ENCODE results near the gene PPP1R10.
"Not testable (repeated sequence)": the region's sequence is repeated elsewhere in the genome, so short reads cannot be mapped to it uniquely, and the experiment has no call there.

Gene PPP1R10

DNA sequence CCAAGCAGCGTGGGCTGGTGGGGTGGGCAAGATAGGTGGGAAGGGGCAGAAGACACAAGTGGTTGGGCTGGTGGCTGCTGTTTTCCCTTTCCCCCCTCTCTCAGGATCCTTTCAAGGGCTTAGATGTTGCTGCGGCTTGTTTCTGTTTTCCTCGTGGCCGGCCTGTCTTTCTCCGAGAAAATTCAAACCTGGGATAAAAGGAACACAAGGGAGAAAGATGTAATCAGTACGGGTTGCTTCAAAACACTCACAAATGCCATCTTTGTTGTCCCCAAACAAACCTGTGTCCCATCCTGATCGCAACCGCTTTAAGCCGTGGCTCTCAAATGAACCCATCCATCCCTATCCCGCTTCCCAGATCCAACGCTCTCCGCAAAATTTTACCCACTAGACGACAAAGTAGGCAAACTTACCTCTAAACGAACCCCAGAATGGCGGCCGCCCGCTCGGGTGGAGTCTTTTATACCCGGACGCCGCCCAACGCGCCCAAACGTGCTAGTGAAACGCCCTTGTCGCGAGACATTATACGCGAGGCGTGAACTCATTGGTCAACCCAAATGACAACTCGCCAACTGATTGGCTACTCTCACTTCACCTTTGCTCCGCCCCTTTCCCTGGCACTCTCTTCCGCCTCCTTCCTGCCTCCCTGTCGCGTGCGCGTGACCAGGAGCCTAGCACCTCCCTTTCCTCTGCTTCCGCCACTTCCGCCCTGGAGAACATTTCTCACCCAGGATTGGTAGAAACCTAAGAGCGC is at the start of gene PPP1R10:
Gene PPP1R10, minus strand, starts transcription at position 433 of the 754 bp plus-strand sequence. CDS start 7,299 bp downstream, outside the sequence.
- peak; percentile 98 for DNase-seq (ENCODE audit: low read depth, low spot score)

DNA sequence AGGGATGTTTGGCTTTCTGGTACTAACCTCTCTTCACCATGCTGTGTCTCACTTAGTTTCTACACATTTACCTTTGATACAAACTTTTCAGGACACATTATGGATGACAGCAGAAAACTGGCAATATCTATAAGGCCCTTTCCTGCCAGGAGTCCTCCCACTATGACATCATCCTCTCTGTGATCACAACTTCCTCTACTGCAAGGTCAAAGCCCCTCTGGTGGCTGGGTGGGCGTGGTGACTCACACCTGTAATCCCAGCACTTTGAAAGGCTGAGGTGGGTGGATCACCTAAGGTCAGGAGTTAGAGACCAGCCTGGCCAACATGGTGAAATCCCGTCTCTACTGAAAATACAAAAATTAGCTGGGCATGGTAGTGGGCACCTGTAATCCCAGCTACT is 49.3 kb upstream of the PPP1R10 start:
- not testable (repeated sequence) for DNase-seq (ENCODE audit: low read depth, low spot score)

DNA sequence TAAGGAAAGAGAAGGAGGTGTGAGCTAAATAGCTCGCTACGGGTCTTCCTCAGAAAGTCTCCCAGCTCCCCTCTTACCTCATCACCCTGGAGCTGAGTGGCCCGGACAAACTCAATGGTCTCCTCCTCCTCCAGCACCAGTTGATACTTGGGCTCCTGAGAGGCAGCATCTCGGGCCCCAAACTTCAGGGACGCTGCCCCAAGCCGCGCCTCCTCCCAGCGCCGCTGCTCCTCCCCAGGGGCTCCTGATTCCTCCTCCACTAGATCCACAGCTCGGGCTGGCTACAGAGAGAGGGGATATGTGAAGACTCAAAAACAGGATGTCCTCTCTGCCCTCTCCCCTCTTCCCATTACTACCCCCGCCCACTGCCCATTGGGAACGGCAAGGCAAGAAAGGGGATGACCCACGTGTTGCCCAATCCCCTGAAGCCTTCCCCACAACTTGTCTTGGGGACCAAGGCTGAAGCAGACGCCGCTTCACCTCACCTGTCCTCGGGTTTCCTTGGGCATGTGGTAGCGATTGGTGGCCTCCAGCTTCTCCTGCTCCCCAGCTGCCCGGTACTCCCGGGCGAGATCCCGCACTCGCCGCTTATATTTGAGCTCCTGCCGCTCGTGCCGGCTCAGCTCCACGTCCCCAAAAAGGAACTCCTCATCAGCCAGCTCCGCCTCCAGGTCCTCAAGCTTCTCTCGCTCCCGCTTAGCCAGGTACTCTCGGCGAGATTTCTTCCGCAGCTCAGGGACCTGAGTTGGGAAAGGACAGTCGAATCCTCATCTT is 48.1 kb upstream of the PPP1R10 start:
- DNase-seq (ENCODE audit: low read depth, low spot score): no peak

DNA sequence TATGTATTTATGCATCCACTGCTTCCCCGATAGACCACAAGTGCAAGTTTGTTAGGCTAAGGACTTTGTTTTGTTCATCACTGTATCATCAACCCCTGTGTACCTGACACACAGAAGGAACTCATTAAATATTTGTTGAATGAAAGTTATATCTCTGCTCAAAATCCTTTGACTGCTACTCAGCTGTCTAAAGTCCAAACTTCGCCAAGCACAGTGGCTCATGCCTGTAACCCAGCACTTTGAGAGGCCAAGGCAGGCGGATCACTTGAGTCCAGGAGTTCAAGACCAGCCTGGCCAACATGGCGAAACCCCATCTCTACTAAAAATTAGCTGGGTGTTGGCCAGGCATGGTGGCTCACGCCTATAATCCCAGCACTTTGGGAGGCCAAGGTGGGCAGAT is 40.9 kb upstream of the PPP1R10 start:
- DNase-seq (ENCODE audit: low read depth, low spot score): not testable (repeated sequence)

DNA sequence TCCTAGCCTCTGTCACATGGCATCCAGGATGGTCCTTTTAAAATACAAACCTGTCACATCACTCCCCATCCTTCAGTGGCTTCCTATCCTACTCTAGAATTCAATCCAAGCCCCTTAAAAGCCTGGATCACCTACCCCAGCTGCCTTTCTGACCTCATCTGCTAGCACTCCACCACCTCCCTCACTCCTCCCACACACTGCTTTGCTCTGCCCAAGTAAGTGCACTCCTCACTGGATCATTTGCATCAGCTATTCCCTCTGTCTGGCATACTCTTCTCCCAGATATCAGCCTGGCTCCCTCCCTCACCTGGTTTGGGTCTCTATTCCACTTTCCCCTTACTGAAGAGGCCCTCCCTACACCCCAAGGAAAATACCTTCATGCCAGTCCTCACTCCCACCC is 40.4 kb upstream of the PPP1R10 start:
- no peak for DNase-seq (ENCODE audit: low read depth, low spot score)

DNA sequence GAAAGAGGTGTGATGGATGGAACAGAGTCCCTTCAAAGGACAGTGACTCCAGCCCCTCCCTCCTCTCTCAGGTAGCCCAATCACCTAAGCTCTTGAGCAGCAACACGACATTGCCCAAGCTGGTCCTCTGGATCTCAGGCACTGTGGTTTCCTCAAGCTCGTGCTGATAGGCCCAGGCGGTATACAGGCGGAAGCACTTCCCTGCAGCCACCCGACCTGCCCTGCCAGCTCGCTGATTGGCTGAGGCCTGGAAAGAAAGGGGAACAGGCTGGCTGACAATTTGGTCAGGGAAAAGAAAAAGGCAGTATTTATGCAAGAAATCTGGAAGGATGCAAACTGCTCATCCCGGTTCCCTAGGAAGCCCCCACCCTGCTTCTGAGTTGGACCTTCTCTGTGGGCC is 39.5 kb upstream of the PPP1R10 start:
- DNase-seq (ENCODE audit: low read depth, low spot score): no peak

DNA sequence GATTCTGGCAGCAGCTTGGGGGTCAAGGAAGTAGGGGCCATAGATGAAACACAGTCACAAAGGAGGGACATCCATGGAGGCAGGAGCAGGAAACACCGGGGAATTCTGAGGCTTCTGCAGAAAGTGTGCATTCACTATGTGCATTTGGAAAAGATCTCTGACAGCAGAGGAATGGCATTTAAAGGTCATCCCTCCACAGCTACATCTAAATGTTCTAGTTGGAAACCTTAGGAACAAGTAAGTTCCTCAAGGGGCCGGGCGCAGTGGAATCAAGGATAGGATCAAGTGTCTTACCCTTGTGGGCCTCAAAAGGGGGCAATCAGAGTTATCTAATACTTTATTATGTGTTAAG is 38.7 kb upstream of the PPP1R10 start:
- DNase-seq (ENCODE audit: low read depth, low spot score): no peak

DNA sequence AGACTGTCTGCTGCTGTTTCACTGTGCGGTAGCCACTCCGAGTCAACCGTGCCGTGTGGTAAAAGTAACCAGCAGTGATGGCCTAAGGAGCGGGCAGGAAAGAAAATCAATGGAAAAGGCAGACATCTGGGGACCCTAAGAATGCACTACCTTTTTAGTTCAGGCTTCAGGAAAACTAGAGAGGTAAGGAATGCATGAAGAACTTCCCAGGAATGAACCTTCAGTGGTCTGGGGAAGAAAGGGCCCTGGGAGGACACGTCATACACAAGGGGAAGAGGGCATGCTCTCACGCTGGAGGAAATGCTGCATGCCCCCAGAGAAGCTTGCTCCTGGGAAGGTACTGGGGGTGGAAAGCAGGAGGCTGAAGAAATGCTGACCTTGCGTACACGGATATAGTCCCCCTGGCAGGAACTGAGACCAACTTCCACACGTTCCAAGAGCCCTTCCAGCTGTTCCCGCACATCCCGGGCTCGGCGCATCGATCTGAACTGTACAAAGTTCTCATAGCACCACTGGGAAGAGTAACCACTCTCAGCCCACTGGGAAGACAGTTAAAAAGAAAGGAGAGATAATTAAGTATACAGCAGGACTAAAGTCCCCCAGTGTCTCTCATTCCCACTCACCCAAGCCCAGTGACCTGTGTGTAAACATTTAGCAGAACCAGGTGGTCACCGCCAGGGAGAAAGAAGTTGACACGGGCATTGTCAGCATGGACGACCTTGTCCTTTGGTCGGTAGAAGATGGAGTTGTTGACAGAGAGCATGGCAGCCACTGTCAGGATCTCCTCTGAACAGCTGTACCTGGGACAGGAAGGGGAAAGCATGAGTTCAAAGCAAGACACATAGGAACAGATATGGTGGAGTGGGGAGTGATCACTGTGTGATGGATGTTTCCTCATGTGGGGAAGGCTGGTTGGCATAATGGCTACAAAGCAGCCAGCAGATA is 38.0 kb upstream of the PPP1R10 start:
- DNase-seq (ENCODE audit: low read depth, low spot score): no peak

DNA sequence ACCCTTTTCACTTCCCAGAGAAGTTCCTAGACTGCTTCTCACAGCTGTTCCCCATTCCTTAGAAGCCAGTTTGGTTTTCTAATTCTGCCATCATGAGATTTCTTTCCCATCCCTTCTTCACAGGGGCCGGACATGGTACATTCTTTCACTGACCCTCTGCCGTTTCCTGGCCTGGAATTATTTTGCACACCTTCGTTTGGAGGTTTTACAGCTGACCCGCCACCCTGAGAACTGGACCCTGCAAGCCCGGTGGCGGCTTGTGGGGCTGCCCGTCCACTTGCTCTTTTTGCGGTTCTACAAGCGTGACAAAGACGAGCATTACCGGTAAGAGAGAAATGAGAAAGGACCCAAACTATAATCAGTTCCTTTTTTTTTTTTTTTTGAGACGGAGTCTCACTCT is 34.1 kb upstream of the PPP1R10 start:
- no peak for DNase-seq (ENCODE audit: low read depth, low spot score)

DNA sequence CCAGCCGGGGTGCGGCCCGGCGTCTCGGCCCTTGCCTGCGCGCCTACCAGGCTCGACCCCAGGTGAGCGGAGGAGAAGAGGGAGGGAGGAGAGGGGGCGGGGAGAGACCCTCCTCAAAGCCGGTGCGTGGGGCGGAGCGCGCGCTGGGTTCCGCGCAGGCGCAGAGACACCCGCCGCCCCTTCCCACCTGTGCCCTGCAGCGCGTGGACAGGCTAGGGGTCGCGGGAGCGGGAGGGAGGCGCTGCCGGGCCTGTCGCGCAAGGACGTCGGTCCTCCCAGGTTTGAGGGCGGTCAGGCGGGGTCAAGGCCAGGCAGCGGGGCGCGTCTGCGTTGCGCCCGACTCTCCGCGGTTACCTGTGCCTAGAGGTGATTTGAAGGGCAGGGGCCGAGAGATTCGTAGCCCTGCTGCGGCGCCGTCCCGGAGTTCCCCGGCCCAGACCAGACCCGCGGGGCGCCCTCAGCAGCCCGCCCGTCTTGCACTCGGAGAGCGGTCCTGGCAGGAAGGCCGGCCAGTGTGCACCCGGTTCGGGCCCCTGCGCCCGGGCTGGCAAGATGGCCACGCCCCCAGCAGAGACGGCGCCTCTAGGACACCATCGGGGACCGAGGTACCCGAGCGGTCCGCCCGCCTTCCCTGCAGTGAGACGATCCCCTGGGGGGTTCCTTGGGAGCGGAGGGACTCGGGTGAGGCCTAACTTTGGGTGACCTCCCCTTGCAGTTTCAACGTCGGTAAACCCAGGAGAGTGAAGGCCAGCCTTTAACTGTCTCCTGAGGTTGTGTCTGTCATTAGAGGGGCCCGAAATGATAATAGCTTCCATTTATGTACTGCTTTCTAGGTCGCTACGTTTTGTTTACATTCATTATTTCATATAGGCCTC is 30.4 kb upstream of the PPP1R10 start:
- DNase-seq (ENCODE audit: low read depth, low spot score): peak; percentile 42

DNA sequence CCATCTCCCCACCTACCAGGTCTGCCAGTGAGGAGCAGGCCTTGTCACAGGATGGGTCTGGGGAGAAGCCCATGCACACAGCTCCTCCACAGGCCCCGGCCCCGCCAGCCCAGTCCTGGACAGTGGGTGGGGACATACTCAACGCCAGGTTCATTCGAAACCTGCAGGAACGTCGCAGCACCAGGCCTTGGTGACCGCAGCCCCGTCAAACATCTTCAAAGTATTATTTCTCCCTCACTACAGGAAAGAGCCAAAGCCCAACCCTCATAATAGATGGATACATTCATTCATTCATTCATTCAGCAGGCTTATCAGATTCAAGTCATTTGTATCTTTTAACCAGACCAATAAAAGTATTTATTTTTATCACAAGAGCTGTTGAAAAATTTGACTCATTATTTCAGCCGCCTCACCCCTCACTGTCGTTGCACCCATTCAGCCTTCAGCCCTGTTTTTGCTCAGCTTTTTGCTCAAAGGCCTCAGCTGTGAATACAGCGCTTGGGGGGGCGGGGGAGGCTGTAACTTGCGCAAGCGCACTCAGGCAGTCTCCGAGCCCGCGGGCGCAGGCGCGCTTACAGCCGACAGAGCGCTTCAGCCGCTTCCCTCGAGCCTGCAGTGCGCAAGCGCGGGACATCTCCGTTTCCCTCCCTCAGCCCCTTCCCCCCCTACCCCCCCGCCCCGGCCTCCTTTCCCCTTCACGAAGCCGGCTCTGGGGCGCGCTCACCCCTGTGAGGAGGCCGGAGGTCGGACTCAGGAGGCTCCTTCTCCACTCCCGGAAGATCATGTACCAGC is 29.6 kb upstream of the PPP1R10 start, which contains the start of gene C6orf136:
Gene C6orf136, plus strand, starts transcription at position 684 of the 792 bp plus-strand sequence. Its CDS starts 99 bp downstream, at position 783.
- peak; percentile 84 for DNase-seq (ENCODE audit: low read depth, low spot score)

DNA sequence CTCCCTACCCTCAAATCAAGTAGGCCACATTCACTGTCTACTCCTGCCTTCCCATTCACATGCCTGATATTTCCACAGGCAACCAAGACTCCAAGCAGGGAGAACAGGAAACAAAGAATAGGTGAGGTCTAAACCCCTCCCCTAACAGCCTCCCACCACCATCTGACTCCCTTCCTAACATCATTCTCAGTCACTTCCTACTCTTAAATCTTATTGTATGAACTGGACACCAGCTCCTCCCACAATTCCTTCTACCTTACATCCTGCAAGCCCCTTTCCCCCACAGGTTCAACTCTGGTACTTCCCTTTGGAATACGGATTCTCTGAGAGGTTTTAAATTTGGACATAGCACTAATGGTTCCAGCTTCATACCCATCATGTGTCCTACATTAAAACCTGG is 28.9 kb upstream of the PPP1R10 start:
- DNase-seq (ENCODE audit: low read depth, low spot score): no peak

DNA sequence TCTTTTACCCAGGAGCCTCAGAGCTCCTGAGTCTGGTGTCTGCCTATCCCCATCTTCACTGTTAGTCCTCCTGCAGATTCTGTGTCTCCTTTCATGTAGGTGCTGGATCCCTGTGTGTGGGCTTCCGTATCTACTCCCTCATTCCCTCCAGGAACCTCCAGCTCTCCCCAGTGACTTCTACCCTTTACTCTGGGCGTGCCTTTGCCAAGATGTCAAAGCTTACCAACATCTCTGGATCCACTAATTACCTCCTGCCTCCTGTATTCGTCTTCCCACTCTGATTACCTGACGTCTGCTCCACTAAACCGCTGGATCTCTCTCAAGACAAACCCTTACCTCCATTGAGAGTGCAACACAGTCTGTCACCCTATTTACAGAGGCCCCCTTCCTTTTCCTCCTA is 27.7 kb upstream of the PPP1R10 start:
- no peak for DNase-seq (ENCODE audit: low read depth, low spot score)

DNA sequence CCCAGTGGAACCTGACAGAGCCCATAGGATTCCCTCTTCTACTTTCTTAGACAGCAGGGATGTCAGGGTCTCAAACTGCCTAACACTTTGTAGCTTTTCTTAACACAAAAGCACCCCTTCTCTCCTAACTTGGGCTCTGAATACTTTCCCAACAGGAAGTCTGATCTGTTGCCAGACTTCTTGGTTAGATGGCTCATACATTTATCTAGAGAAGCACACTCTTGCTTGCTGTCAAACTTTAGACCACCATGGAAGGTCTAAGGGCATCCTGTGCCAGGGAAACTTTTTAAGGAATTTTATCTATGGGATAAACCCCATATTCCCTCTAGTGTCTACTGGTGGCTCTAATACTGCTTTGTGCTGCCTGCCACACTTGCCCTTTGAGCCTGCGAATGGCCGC is 26.6 kb upstream of the PPP1R10 start:
- no peak for DNase-seq (ENCODE audit: low read depth, low spot score)

DNA sequence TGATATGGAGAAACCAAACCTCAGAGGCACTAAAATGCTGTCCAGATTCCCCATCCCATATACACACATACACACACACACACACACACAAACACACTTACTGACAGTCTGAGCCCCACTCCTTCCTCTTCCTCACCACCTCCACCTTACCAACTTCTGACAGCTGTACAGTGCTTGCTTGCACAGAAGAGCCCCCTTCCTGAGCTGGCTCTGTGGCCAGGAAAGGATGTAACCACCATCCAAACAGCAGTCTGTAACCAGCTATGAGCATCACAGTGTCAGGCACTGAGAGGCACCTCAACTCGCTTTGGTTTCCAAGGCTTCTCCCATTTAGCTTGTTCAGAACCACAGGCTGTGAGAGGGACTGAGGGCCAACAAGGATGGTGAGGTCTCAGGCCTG is 24.0 kb upstream of the PPP1R10 start:
- DNase-seq (ENCODE audit: low read depth, low spot score): no peak

DNA sequence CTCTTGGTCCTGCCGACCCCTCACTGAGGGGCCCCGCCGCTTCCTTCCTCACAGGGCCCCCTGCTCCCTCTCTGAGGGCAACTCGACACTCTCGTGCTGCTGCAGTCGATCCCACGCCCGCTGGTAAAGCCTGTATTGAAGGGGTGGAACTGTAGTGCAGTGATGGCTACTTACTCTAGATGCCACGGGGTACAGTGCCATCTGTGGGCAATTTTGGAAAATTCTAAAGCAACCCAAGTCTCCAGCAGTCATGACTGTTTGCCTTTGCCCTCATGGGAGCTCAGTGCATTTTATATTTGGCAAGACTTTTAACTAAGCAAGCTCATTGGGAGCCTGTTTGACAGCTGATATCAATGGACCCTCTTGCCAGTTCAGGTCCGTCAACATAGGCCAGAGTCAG is 23.4 kb upstream of the PPP1R10 start:
- no peak for DNase-seq (ENCODE audit: low read depth, low spot score)

DNA sequence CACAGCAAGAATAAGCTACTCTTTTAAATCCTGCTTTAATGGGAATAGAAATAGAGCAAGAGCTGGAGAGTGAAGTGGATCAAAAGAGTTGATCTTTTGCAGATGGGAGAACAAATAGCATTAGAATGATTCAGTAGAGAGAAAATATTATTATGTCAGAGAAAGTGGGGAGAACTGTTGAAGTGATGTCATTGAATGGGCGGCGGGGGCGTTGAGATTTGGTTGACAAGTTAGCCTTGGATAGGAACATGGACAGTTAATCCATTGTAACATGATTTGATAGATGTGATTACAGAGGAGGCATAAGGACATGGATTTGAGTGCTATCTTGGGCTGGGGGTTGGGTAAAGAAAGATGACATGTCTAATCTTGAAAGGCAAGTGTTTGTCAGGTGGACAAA is 18.8 kb upstream of the PPP1R10 start:
- DNase-seq (ENCODE audit: low read depth, low spot score): no peak

DNA sequence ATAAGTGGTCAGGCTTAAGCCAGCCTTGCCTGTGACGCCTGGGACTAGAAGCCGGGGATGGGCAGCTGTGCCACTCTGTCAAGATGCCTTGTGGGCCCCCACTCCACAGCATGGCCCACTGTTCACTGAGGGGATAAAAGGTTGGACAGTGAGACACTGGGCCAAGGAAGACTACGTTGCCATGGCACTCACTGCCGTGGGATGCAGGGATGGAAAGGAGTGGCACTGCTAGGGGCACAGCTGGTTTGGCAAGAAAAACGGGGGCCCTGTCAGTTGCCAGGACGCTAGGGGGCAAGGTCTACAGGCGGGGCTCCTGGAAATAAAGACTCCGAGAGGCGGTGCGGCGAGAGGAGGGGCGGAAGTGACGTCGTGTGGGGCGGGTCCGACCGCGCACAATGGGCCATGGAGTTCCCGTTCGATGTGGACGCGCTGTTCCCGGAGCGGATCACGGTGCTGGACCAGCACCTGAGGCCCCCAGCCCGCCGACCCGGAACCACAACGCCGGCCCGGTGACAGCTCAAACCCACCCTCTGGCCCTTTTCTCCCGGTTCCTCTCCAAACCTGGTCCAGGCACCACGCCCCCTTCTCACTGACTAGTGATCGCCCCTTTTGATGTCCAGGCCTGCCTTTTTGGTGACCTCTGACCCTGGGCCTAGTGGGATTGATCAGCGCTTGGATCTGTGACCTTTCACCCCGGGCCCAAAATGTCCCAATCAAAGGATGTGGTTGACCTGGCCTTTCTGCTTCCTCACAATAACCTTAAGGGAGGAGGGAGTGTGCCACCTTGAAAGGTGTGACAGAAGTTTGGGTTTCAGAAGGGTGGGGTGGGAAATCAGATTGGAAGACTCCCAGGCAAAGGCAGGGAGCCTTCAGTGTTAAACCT is 9.7 kb upstream of the PPP1R10 start, which contains the start of gene ATAT1:
Gene ATAT1, plus strand, starts transcription at position 391 of the 883 bp plus-strand sequence.
- peak; percentile 72 for DNase-seq (ENCODE audit: low read depth, low spot score)

DNA sequence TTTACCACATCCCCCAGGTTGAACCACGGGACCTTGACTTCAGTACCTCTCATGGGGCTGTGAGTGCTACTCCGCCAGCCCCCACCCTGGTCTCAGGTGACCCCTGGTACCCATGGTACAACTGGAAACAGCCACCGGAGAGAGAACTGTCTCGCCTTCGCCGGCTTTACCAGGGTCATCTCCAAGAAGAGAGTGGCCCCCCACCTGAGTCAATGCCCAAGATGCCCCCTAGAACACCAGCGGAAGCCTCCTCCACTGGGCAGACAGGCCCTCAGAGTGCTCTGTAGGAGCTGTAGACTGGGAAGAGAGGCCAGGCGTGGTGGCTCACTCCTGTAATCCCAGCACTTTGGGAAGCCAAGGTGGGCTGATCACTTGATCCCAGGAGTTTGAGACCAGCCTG is 8.5 kb upstream of the PPP1R10 start:
- no peak for DNase-seq (ENCODE audit: low read depth, low spot score)

Data from activated CD4-positive, CD25-positive, alpha-beta regulatory T cell treated with anti-CD3 and anti-CD28 coated beads, Interleukin-2, amount 50 U/mL, for 16 hours (primary cell).